ENCODE data around the gene SNX5. TPM values are rescaled to one million over a fixed set of nuclear protein-coding genes. Genes with fewer than 3 reads are reported as not detected.

Gene SNX5
- total RNA-seq, 4 donors from 2014 or later = 58.3 to 67.3 (median 63.9) TPM

DNA sequence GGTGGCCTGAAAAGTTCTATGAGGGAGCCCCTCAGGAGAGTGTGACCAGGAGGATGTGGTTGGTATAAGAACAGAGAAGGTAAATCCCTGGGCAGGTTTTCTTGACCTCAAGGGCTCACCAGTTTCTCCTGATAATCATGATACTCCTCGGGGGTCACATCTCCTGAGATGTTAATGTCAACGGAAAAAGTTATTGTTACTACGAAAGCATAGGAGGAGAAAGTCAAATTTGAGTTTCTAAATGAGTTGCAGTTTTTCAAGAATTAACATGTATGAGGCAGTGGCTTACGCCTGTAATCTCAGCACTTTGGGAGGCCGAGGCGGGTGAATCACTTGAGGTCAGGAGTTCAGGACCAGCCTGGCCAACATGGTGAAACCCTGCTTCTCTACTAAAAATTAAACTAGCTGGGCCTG, 23.6 kb upstream of the SNX5 start:
- TF ChIP-seq POLR2AphosphoS5 (IDR thresholded peaks at IDR 0.05) (no peak), EP300 (IDR thresholded peaks at IDR 0.05) (no peak), POLR2A (IDR thresholded peaks at IDR 0.05; ENCODE audit: low read depth) (no peak)
- TF ChIP-seq, protein P1, sequence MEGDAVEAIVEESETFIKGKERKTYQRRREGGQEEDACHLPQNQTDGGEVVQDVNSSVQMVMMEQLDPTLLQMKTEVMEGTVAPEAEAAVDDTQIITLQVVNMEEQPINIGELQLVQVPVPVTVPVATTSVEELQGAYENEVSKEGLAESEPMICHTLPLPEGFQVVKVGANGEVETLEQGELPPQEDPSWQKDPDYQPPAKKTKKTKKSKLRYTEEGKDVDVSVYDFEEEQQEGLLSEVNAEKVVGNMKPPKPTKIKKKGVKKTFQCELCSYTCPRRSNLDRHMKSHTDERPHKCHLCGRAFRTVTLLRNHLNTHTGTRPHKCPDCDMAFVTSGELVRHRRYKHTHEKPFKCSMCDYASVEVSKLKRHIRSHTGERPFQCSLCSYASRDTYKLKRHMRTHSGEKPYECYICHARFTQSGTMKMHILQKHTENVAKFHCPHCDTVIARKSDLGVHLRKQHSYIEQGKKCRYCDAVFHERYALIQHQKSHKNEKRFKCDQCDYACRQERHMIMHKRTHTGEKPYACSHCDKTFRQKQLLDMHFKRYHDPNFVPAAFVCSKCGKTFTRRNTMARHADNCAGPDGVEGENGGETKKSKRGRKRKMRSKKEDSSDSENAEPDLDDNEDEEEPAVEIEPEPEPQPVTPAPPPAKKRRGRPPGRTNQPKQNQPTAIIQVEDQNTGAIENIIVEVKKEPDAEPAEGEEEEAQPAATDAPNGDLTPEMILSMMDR (IDR thresholded peaks at IDR 0.05) = no peak
- H3K36me3 ChIP-seq = peaks cover 5 to 29% (median 13%) of the 10 kb centered on the region in 4 donors
- H3K4me1 ChIP-seq = peaks cover 0 to 9% (median 9%) of the 10 kb centered on the region in 4 donors
- no peak overlapping the region for H3K27ac ChIP-seq (replicated peaks in 1 of 4)
- no peaks in the 10 kb centered on the region for H3K9me3 ChIP-seq
- no peak for DNase-seq (ENCODE audit: extremely low spot score)
- no peak overlapping the region for H3K4me3 ChIP-seq
- no peaks in the 10 kb centered on the region for H3K27me3 ChIP-seq
- intact Hi-C loops (cut with DNase I) = loop anchor here (10.0 kb wide), 1 partner anchor 97 kb away; no protein-coding TSS in a partner anchor
- 78% methylated on average over 6 of the region's 6 CpGs for WGBS

DNA sequence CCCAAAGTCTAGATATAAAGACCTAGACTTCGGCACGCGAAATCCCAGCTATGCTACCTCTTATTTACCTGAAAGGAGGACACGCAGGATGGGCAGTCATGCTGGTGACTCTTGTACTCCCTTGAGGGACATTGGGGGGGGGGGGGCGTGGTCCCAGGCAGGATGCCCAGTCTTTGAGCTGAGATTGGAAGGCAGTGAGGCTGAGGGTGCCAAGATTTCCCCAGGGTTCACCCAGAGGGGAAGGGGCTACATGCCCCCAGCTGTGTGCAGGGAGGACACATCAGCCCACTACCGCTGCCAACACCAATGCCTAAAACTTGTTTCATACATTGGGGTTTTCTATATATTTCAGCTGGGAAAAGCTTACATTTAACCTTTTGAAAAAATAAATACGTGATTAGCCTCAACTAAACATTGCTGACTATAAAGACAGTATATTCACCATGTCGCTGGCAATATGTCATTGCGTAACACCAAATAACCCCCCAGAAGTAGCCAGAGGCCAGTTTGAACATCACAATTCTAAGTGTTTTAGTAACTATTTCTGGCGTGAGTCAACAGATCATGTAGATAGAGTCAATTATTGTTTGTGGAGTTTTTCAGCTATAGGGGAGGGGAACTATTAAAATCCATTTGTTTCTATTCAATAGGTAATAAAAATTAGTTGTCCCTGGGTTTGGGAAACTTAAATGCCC, 21.8 kb upstream of the SNX5 start:
- H3K4me3 ChIP-seq = no peak overlapping the region
- H3K27ac ChIP-seq (replicated peaks in 1 of 4) = no peak overlapping the region
- TF ChIP-seq, protein P1 (IDR thresholded peaks at IDR 0.05) = no peak
- TF ChIP-seq POLR2A (IDR thresholded peaks at IDR 0.05; ENCODE audit: low read depth) (no peak), POLR2AphosphoS5 (IDR thresholded peaks at IDR 0.05) (no peak), EP300 (IDR thresholded peaks at IDR 0.05) (no peak)
- intact Hi-C loops (cut with DNase I) = loop anchor here (10.0 kb wide), 1 partner anchor 96 kb away; no protein-coding TSS in a partner anchor
- 86% methylated on average over 10 of the region's 10 CpGs for WGBS
- H3K36me3 ChIP-seq = peaks cover 5 to 35% (median 16%) of the 10 kb centered on the region in 4 donors
- no peaks in the 10 kb centered on the region for H3K9me3 ChIP-seq
- no peaks in the 10 kb centered on the region for H3K27me3 ChIP-seq
- no peaks in the 10 kb centered on the region for H3K4me1 ChIP-seq
- no peak for DNase-seq (ENCODE audit: extremely low spot score)

DNA sequence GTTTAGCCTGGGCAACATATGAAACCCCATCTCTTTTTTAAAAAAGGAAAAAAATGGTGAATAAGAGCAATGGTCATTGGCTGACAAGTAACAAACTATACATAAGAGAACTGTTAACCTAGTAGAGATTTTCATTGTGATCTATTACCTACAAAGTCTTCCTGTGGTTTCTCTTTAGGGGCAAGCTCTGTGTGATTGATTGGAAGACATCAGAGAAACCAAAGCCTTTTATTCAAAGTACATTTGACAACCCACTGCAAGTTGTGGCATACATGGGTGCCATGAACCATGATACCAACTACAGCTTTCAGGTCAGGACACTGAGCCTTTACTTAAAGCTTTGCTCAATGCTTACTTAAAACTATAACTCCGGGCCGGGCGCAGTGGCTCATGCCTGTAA, 19.4 kb upstream of the SNX5 start:
- Histone ChIP-seq H3K36me3 (peaks cover 5 to 35% (median 16%) of the 10 kb centered on the region in 4 donors), H3K27ac (replicated peaks in 1 of 4) (no peak overlapping the region), H3K9me3 (no peaks in the 10 kb centered on the region), H3K4me3 (no peak overlapping the region), H3K4me1 (no peaks in the 10 kb centered on the region), H3K27me3 (no peaks in the 10 kb centered on the region)
- intact Hi-C loops (cut with DNase I) = no loop called here
- no peak for DNase-seq (ENCODE audit: extremely low spot score)
- TF ChIP-seq POLR2AphosphoS5 (IDR thresholded peaks at IDR 0.05) = no peak
- TF ChIP-seq EP300 (IDR thresholded peaks at IDR 0.05) = no peak
- no peak for TF ChIP-seq POLR2A (IDR thresholded peaks at IDR 0.05; ENCODE audit: low read depth)
- TF ChIP-seq, protein P1 (IDR thresholded peaks at IDR 0.05) = no peak
- WGBS = 100% methylated on average over 3 of the region's 3 CpGs

DNA sequence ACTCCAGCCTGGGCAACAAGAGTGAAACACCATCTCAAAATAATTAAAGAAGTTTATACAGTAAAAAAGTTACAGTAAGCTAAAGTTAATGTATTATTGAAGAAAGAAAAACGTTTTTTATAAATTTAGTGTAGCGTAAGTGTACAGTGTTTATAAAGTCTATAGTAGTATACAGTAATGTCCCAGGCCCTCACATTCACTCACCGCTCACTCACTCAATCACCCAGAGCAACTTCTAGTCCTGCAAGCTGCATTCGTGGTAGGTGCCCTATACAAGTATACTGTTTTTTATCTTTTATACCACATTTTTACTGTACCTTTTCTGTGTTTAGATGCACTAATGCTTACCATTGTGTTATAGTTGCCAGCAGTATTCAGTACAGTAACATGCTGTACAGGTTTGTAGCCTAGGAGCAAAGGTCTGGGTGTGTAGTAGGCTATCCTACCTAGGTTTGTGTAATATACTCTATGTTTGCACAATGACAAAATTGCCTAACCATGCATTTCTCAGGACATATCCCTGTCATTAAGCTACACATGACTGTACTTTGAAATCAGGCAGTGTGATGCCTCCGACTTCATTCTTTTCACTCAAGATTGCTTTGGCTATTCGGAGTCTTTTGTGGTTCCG, 16.9 kb upstream of the SNX5 start:
- TF ChIP-seq, protein P1 (IDR thresholded peaks at IDR 0.05) = no peak
- TF ChIP-seq POLR2AphosphoS5 (IDR thresholded peaks at IDR 0.05) = no peak
- no peak for TF ChIP-seq EP300 (IDR thresholded peaks at IDR 0.05)
- no peak for TF ChIP-seq POLR2A (IDR thresholded peaks at IDR 0.05; ENCODE audit: low read depth)
- Histone ChIP-seq H3K27me3 (no peaks in the 10 kb centered on the region), H3K27ac (replicated peaks in 1 of 4) (no peak overlapping the region), H3K9me3 (no peaks in the 10 kb centered on the region), H3K4me3 (no peak overlapping the region), H3K4me1 (no peaks in the 10 kb centered on the region), H3K36me3 (peaks cover 5 to 37% (median 21%) of the 10 kb centered on the region in 4 donors)
- no peak for DNase-seq (ENCODE audit: extremely low spot score)
- intact Hi-C loops (cut with DNase I) = no loop called here
- 92% methylated on average over 7 of the region's 7 CpGs for WGBS
